HG03095 (cell line): ENCODE data around the gene GPR25.

Source experiments
- ATAC-seq: cut with Tn5 transposase; IDR thresholded peaks from one replicate; pipeline ENCODE4 v1.9.1; 2021; ENCODE audit warnings: moderate library complexity; ENCODE audit not compliant: unreplicated experiment

Gene GPR25

GRCh38 chr1:200893411-200893901 is 20.7 kb downstream of the GPR25 start:
- ATAC-seq, result no peak

GRCh38 chr1:200894712-200895442 is 22.1 kb downstream of the GPR25 start, which contains the start of gene INAVA:
TSS of gene INAVA (plus strand) at chr1:200894900. CDS start at chr1:200898401, 3,501 bp downstream.
- ATAC-seq, result no peak

- ATAC-seq, result no peak
Observed at GRCh38 chr1:200895443-200895789, 22.6 kb downstream of the GPR25 start.

- peak; percentile 30 for ATAC-seq
Observed at GRCh38 chr1:200895801-200896530, 23.2 kb downstream of the GPR25 start.

GRCh38 chr1:200896531-200897196 is 23.9 kb downstream of the GPR25 start:
- ATAC-seq, result no peak

- no peak for ATAC-seq
Observed at GRCh38 chr1:200897259-200897658, 24.5 kb downstream of the GPR25 start.

GRCh38 chr1:200899015-200899386 is 26.2 kb downstream of the GPR25 start:
- no peak for ATAC-seq

- no peak for ATAC-seq
Observed at GRCh38 chr1:200899451-200899915, 26.7 kb downstream of the GPR25 start.

- no peak for ATAC-seq
Observed at GRCh38 chr1:200899954-200900867, 27.4 kb downstream of the GPR25 start.

- ATAC-seq, result no peak
Observed at GRCh38 chr1:200900877-200901276, 28.1 kb downstream of the GPR25 start.

GRCh38 chr1:200901350-200901749 is 28.6 kb downstream of the GPR25 start:
- no peak for ATAC-seq

- ATAC-seq, result no peak
Observed at GRCh38 chr1:200901796-200902444, 29.1 kb downstream of the GPR25 start.

GRCh38 chr1:200903793-200904192 is 31.0 kb downstream of the GPR25 start:
- no peak for ATAC-seq

- ATAC-seq, result no peak
Observed at GRCh38 chr1:200904772-200905171, 32.0 kb downstream of the GPR25 start.

- no peak for ATAC-seq
Observed at GRCh38 chr1:200905411-200906052, 32.8 kb downstream of the GPR25 start.

- no peak for ATAC-seq
Observed at GRCh38 chr1:200906491-200906890, 33.7 kb downstream of the GPR25 start.

GRCh38 chr1:200907611-200908097 is 34.9 kb downstream of the GPR25 start:
- ATAC-seq, result peak; percentile 66

- no peak for ATAC-seq
Observed at GRCh38 chr1:200908191-200908868, 35.5 kb downstream of the GPR25 start.

GRCh38 chr1:200909071-200909470 is 36.3 kb downstream of the GPR25 start:
- no peak for ATAC-seq
